HL-60/S4 treated with retinoic acid at 250 ng/mL for 4 days and 3 days (cell line): ENCODE measurements around the gene ITIH1.

ENCODE experiments used
- in situ Hi-C: fragments of 300-500 bp; cut with MboI; formaldehyde crosslinking; loops from 2 replicates; pipeline ENCODE4 v1.7.0; 2022; ENCODE audit warnings: low sequenced_read_pairs

The ITIH1 gene

GRCh38 chr3:52787672-52788625, 10.6 kb downstream of the ITIH1 start:
- in situ Hi-C loops, result no loop called here

- in situ Hi-C loops, result no loop called here
These were observed 11.7 kb downstream of the ITIH1 start for GRCh38 chr3:52788890-52789745.

- in situ Hi-C loops, result no loop called here
These were observed 12.3 kb downstream of the ITIH1 start for GRCh38 chr3:52789746-52790040.

GRCh38 chr3:52790337-52790736, 12.9 kb downstream of the ITIH1 start:
- in situ Hi-C loops, result no loop called here

- in situ Hi-C loops, result no loop called here
These were observed 13.3 kb downstream of the ITIH1 start for GRCh38 chr3:52790741-52791140.

GRCh38 chr3:52791366-52791765, 14.0 kb downstream of the ITIH1 start:
- in situ Hi-C loops, result no loop called here

- in situ Hi-C loops, result no loop called here
These were observed 14.5 kb downstream of the ITIH1 start for GRCh38 chr3:52791928-52792327.

GRCh38 chr3:52792413-52792812, 15.0 kb downstream of the ITIH1 start:
- in situ Hi-C loops, result no loop called here

GRCh38 chr3:52792961-52793695, 15.7 kb downstream of the ITIH1 start:
- in situ Hi-C loops, result no loop called here

GRCh38 chr3:52793702-52794611, 16.6 kb downstream of the ITIH1 start:
- in situ Hi-C loops, result no loop called here

- in situ Hi-C loops, result no loop called here
These were observed 17.3 kb downstream of the ITIH1 start, which contains the start of gene ITIH3 for GRCh38 chr3:52794612-52795099. Gene ITIH3 (plus strand): TSS chr3:52794796. CDS start chr3:52794804, 8 bp downstream.

GRCh38 chr3:52795298-52795900, 18.0 kb downstream of the ITIH1 start:
- in situ Hi-C loops, result no loop called here

GRCh38 chr3:52796411-52796810, 19.0 kb downstream of the ITIH1 start:
- in situ Hi-C loops, result no loop called here

- in situ Hi-C loops, result no loop called here
These were observed 21.1 kb downstream of the ITIH1 start for GRCh38 chr3:52798376-52798977.

- in situ Hi-C loops, result no loop called here
These were observed 21.6 kb downstream of the ITIH1 start for GRCh38 chr3:52798978-52799476.

- in situ Hi-C loops, result no loop called here
These were observed 22.7 kb downstream of the ITIH1 start for GRCh38 chr3:52800079-52800478.

- in situ Hi-C loops, result no loop called here
These were observed 24.4 kb downstream of the ITIH1 start for GRCh38 chr3:52801839-52802238.

GRCh38 chr3:52805270-52806039, 28.1 kb downstream of the ITIH1 start:
- in situ Hi-C loops, result no loop called here
